Measurements from ENCODE around the gene WDR77.

GRCh38 chr1:111481387-111482221, 32.5 kb upstream of the WDR77 start:
- TF ChIP-seq CTCF (IDR thresholded peaks at IDR 0.05) (peak; percentile 40 to 86 (median 67)), POLR2A (IDR thresholded peaks at IDR 0.05) (no peak)
